ENCODE data around the gene OCRL.

Gene OCRL

DNA sequence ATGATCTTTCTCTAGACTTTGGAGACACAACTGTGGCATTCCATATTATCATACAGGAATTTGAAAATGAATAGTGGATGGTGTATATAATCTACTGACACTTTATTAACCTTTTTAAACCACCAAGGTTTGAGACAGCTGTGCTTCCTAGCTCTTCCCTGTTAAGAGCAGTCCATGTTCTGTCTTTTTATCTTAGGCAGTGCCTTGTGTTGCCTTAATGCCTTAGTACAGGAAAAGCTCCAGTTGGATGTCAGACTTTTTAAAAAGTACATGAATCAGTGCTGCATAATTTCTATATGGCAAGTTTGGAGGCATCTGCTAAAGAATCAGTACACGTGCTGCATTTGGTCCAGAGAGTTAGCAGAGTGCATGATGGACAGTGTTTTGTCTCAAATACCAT is 45.1 kb downstream of the OCRL start:
- DNase-seq (ENCODE audit: low read depth in 2 of 2) = no peak

DNA sequence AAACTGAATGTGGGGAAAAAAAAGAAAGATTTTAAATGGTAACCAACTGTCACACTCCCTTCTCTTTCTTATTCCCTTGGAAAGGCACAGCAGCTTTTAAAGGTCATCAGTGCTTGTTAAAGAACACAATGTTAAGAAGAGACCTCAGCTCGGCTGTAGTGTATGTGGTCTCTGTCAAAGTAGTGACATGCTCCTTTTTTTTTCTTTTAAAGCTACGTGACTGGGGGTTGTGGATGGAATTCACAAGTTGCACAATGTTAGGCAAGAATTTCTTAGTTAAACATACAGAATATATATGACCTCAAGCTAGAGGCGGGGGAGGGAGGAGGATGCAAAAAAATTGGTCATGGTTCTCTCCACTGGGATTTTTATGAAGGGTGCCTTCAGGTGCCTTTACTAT is 45.6 kb downstream of the OCRL start:
- DNase-seq (ENCODE audit: low read depth in 2 of 2) = no peak

DNA sequence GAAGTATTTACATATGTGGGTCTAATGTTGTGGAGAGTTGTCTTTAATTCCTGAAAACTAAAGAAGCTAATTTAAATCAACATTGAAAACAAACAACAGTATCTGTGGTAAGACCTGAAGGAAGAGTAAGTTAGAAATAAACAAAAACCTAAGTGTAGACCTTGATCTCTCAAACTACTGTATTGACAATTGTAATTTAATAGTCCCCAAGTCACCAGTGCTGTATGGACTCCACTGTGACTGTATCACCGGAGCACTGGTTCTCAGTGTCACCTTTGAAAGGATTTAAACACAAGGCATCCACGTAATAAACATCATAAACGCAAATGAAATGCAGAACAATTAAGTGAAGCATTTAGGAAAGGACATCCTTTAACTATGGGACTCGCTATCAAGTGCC is 46.4 kb downstream of the OCRL start:
- no peak for DNase-seq (ENCODE audit: low read depth in 2 of 2)

DNA sequence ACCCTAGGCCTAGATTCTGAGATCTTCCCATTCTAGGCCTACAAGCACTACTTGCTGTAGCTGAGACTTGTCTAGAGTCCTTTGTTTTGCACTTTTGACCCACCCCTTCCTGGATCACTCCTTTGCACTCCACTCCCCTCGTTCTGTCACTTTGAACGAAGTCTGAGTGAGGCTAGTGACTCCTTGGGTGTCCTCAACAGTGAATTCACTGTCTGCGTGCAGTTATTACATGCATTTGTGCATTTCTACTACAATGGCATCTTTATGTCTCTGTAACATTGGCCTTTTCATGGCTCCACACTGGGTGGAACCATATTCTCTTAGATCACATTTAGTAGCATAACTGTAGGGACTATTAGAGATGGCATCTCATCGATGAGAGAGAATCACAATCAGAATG is 50.5 kb downstream of the OCRL start:
- no peak for DNase-seq (ENCODE audit: low read depth in 2 of 2)

DNA sequence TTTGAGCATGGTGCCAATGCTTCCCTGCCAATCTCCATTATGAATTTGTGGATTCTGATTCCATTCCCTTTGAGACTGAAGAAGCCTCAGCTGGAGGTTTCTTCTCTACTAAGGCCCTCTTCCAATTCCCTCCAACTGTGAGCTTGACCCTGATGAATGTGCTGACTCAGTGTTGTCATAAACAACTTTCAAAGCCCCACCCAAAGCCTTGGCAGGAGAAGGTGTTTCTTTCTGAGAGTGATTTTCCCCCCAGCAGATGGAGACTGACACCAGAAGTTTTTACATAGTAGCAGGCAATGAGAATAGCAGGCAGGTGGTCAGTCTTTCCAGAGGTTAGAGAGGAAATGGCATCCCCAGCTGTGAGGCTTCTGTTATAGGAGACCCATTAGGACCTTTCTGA is 53.1 kb downstream of the OCRL start:
- DNase-seq (ENCODE audit: low read depth in 2 of 2) = no peak

DNA sequence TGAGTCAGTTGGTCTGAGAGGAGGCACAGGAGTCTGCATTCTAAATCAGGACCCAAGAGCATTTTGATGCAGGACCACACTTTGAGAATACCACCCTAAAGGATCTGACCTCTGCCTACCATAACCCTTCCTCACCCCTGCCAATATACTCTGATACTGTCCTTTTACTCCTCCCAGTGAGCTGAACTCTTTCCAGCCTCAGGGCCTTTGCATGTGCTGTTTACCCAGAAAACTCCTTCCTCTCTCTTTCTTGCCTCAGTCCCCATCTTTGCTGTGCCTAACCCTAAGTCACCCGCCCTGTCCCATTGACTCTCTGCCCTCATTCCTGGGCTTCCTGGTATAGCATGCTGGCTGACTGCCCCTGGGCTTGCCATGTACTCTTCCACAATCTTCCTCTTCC is 54.7 kb downstream of the OCRL start:
- DNase-seq (ENCODE audit: low read depth in 2 of 2) = no peak

DNA sequence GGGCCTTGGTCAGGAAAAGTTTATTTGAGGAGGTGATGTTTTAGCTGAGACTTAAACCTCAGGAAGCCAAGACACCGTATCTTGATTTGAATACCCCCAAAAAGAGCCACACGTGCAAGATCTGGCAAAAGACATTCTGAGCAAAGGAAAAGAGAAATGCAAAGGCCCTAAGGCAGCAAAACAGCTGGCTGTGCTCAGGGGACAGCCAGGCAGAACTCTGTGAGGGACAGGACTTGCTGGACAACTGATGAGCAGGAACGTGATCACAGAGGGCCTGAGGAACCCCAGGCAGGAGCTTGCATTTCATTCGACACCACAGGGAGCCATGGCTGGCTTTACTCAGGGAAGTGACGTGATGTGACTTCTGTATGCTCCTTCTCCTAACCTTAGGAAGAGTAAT is 56.0 kb downstream of the OCRL start:
- DNase-seq (ENCODE audit: low read depth in 2 of 2) = no peak

DNA sequence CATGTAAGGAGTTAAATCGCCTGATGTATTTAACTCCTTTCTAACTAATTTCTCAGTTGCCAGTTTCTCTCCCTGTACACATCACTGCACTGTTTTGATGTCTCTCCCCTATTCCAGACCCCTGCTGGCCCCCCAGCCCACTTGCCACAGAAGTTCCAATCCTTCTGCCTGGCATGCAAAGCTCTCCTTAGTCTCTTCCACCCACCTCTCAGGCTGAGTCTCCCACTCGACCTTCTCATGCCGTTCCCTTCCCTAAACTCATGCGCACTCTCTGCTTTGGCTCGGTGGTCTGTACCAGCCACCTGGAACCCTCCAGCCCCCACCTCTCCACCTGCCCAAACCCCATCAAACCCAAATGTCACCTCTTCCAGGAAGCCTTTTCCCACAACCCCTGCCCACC is 57.8 kb downstream of the OCRL start:
- DNase-seq (ENCODE audit: low read depth in 2 of 2) = no peak

DNA sequence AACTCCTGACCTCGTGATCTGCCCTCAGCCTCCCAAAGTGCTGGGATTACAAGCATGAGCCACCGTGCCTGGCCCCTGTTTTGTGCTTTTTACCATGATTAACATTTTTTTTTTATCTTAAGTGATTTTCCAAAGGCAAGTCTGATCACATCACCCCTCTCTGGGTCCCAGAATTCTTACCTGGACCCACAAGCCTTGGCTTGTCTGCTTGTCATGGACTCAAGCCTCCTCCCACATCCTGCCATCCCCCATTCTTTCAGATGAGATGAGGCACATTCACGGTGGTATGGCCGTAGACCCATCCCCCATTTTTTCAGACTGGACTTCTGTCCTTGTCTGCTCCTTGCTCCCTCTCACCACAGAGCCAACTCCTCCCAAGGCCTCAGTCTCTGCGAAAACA is 59.4 kb downstream of the OCRL start:
- no peak for DNase-seq (ENCODE audit: low read depth in 2 of 2)

DNA sequence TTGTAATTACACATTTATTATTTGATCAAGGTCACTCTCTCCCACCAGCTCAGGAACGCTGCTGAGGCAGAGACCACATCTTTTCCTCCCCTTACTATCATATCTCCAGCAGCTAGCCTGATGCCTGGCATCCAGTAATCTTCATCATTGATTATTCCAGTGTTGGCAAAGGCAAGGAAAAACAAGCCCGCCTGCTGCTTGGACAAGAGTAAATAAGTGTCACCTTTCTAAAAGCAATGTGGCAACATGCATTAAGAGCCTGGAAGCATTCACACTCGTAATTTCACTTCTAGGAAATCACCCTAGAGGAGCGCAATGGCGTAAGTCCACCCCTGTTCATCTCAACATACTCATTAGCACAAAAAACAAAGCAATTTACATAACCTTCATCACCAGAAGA is 59.9 kb downstream of the OCRL start:
- DNase-seq (ENCODE audit: low read depth in 2 of 2) = no peak

DNA sequence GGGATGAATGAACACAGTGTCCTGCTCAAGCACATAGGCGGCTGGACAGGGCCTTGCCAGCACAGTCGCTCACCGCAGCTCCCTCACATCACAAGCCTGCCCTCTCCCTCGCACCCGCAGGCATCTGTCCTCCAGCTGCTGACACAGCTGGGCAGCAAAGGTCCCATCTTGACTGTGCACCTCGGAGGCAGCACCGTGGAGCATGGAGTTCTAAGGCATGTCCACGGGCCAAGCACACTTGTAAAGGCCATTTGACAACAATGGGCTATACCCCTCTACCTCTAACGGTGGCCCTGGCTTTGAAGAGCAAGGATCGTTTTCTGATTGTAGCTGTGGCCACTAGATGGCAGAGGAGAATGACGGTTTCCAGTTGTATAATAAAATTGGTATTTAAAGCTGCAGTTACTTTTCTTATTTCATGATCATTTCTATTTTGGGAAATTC is 60.9 kb downstream of the OCRL start:
- no peak for DNase-seq (ENCODE audit: low read depth in 2 of 2)

DNA sequence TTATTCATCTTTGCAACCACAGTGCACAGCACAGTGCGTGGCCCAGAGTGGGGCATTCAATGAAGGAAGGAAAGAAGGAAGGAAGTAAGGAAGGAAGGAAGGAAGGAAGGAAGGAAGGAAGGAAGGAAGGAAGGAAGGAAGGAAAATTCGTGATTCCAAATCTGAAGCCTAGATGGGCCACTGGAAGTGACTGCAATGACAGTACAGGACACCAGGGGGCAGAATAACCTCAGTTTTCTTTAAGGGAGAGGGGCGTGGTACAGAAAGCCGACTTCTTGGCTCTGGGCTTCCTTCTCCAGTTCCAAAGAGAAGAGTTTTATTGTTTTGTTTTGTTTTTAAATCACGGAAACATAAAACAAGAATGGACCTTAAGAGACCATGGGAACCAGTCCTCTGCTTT is 66.9 kb downstream of the OCRL start:
- peak in 1 of 2 donors; percentile 11 for DNase-seq (ENCODE audit: low read depth in 2 of 2)

DNA sequence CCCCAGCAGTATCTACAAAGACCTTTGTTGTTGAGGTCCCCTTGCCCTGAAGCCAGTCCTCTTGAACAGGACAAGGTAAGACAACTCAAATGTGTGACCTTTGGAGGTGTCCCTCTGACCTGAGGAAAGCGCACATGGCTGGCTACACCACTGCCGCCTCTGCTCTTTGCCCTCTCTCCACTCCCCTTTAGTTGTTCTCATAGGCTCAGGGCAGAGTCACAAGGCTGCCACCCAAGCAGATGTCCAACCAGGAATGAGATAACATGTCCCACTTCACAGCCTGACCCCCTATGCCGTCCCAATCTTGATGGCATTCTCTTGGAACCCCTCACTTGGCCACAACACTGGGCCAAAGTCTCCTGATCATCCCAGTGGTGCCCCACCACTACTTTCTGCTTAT is 68.4 kb downstream of the OCRL start:
- DNase-seq (ENCODE audit: low read depth in 2 of 2) = no peak

DNA sequence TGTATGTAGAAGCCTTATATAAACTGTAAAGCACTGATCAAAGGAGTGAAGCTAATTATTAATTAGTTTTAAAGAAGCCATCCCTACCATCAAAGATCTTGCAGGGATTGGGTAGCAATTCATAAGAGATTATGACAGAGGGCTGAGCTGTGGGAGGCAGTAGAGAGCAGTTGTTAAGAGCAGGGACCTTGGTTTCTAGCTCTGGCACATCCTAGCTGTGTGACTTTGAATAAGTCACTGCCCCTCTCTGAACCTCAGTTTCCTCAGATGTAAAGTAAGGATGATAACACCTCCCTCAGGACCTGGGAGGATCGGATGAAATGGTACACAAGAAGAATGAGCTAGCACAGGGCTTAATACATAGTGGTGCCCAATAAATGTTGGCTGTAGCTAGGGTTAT is 69.3 kb downstream of the OCRL start:
- DNase-seq (ENCODE audit: low read depth in 2 of 2) = no peak

DNA sequence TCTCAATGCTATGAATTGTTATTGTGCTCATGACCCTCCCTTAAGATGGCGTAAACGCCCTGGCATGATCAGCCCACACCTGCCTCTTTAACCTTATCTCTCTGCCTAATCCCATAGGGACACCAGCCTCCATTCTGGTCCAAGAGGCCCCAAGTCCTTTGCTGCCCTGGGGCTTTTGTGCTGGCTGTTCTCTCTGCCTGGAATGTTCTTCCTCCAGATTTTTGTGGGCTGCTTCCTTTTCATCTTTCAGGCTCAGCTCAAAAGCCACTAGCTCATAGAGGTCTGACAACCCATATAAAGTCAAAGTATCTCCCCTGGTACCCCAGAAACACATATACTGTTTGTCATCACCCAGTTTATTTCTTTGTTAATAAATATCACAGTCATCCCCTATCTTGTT is 72.3 kb downstream of the OCRL start:
- no peak for DNase-seq (ENCODE audit: low read depth in 2 of 2)

DNA sequence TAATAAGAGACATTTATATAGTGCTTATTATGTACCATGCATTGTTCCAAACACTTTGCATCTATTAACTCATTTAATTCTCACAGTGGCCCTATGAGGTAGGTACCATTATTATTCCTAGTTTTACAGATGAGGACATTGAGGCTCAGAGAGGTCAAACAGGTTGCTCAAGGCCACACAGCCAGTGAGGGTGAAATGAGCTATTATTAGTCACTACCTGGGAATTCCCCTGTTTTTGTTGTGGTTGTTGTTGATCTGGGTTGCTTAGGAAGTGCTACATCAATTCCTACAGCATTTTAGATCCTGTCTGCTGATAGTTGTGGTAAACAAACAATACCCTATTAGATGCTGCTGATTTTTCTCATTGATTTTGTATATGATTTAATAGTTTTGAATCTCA is 73.5 kb downstream of the OCRL start:
- no peak for DNase-seq (ENCODE audit: low read depth in 2 of 2)

DNA sequence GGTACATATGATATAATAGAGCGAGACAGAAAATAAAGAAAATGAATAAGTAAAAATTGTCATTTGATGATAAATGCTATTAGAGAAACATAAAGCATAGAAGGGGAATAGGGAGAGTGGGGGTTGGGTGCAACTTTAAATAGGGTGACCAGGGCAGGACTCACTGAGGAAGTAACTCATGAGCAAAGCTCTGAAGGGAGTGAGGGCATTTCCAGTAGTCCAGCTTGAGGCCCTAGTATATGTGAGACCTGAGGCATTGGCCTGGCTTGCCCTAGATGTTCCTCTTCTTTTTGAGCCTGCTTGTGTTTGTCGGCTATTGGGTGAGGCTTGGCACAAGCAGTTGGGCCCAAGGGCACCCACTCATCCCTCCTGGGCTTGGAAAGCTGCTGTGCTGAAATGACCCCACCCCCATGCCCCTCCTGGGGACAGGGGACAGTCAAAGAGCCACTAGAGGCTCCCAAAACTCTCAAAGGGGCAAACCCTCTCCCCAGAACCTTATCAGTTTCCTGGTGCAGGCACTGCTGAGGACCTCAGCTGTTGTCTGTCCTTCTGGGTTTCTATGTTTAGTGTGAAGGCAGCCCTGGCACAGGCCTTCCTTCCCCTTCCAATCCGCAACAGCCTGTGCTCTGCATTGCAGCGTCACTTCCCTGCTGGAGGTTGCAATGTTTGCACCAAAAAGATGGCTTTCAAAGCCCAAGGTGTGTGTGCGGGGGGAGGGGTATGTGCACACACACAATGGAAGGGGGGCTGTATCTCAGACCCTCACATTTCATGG is 74.6 kb downstream of the OCRL start:
- DNase-seq (ENCODE audit: low read depth in 2 of 2) = no peak

DNA sequence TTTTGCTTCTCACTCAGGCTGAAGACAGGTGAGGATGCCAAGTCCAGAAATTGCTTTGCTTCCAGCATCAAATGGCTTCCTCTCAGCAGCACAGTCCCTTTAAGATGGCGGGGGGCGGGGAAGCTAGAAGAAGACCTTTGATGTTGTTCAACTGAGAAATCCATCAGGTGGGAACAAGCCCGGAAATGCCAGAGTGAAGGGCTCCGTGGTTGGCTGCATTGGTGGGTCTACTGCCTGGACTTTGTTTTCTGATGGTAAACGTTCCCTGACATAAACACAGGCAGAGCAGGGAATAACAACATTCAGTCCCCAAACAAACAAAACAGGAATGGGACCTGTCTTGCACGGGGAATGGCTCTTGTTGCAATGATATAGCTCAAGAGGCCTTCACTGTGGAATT is 77.4 kb downstream of the OCRL start:
- DNase-seq (ENCODE audit: low read depth in 2 of 2) = no peak

DNA sequence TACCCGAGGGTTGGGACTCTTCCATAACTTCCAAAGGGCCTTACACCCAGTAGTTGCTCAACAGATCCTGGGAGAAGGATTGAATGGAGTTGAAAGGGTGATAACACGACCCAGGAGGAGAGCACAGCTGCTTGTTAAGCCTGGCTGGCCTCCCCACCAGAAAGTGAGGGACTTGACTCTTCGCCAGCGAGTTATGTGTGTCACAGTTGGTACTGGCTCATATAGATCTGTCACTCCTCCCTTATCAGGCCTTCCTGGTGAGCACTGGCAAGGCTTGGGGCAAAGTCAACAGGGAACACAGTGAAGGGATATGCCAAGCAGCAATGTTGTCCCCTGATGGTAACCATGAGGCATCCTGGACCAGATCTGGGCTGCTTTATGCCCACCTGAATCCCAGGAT is 78.9 kb downstream of the OCRL start:
- DNase-seq (ENCODE audit: low read depth in 2 of 2) = no peak

DNA sequence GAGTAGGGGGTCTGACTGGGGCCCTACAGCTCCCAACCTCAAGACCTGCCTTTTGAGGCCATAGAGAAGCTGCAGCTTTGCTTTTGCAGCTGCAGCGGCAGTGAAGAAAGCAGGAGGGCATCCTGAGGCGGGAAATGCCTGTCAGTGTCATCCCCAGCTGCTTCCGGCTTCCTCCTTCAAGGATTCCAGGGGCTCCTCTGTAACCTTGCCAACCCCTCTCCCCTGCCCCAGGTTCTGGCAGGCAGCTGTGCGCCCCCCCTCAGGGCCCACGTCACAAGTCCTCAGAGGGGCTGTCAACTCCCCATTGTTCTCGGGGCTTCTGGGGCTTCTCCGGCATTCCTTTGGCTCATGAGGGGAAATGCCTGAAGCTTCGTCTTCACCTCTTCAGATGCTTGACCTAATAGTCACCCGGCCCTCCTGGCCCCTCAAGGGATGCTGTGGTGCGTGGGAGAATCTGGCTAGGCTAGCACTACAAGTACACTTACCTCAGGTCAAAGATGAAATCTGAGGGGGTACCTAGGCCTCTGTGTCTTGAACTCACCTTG is 82.8 kb downstream of the OCRL start:
- no peak for DNase-seq (ENCODE audit: low read depth in 2 of 2)

DNA sequence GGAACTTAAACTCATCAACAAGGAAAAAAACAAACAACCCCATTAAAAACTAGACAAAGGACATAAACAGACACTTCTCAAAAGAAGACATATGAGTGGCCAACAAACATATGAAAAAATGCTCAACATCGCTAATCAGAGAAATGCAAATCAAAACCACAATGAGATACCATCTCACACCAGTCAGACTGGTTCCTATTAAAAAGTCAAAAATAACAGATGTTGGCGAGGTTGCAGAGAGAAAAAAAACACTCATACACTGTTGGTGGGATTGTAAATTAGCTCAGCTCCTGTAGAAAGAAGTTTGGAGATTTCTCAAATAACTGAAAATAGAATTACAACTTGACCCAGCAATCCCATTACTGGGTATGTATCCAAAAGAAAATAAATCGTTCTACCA is 86.0 kb downstream of the OCRL start:
- DNase-seq (ENCODE audit: low read depth in 2 of 2) = no peak

DNA sequence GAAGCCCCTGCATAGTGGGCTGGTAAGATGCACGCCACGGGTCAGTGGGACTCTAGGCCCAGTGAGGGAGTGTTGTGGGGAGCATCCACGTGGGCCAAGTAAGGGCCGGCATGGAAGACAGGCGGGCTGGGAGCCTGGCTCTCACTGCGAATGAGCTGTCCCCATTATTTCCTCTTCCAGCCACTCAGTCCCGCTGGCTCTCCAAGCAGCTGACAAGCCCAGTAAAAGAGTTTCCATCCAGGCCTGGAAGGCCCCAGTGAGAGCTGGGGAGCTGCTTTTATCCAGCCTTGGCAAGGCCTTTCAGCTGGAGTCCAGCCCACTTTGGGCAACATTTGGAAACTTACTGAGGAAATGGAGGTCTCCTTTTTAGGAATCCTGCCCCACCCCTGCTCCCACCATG is 89.8 kb downstream of the OCRL start:
- no peak for DNase-seq (ENCODE audit: low read depth in 2 of 2)

DNA sequence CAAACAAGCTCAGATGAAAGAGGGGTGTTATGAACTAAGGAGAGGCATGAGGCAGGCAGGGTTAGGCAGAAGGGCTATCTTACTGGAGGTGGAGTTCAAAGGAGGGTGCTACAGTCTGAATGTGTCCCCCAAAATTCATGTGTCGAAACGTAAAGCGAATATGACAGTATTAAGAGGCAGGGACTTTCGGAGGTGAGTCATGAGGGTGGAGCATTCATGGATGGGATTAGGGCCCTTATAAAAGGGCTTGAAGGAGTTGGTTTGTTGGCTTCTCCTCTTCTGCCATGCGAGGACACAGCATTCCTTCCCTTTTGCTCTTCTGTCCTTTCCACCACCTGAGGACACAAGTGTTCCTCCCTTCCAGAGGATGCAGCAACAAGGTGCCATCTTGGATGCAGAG is 91.8 kb downstream of the OCRL start:
- DNase-seq (ENCODE audit: low read depth in 2 of 2) = no peak

DNA sequence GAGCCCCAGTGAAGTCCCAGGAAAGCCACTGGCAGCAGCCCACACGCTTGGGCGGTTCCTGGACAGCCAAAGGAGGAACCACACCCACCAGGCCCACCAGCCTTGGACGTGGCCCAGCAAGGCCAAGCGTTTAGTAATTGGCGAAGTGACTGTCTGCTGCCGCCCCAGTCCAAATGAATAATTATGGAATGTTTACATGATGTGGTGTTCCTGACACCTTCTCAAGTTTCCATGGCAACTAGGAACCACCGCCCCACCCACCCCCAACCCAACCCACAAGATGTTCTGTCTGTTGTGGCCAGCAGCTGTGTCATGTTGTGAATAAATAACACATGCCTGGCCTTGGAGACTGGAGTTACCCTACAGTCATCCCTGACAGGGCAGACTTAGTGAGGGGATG is 92.4 kb downstream of the OCRL start:
- no peak for DNase-seq (ENCODE audit: low read depth in 2 of 2)

Measured in stimulated activated CD8-positive, alpha-beta memory T cell treated with anti-CD3 and anti-CD28 coated beads, Interleukin-15, amount 100 ng/mL, for 48 hours (primary cell).